ENCODE results near the gene RO60.
"Not testable (repeated sequence)": the region's sequence is repeated elsewhere in the genome, so short reads cannot be mapped to it uniquely, and the experiment has no call there.

Gene RO60

GRCh38 chr1:193059282-193060114 is at the start of gene RO60, which contains the start of gene UCHL5:
TSS of gene RO60 (plus strand) at chr1:193059612. CDS start at chr1:193069055, 9,443 bp downstream.
TSS of gene UCHL5 (minus strand) at chr1:193059360. CDS start at chr1:193059260, 100 bp downstream.
- peak; percentile 98 for DNase-seq

GRCh38 chr1:193011406-193011805 is 48.0 kb upstream of the RO60 start:
- DNase-seq: no peak

- DNase-seq: no peak
Observed at GRCh38 chr1:193013005-193013404, 46.4 kb upstream of the RO60 start.

- DNase-seq: no peak
Observed at GRCh38 chr1:193013707-193014106, 45.7 kb upstream of the RO60 start.

DNA sequence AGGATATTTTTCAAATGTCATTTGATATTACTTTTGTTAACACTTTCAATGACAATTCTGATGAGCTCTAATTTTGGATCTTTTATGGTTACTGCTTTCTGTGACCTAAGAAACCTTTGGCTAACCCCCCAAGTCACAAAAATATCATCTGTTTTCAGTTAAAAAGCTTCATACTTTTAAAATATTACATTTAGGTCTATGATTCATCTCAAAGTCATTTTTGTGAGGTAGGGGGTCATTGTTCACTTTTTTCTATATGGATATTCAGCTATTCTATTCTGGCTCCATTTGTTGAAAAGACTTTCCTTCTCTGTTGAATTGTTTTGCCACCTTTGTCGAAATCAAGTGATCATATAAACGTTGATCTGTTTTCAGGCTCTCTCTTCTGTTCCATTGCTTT is 45.0 kb upstream of the RO60 start:
- DNase-seq: no peak

DNA sequence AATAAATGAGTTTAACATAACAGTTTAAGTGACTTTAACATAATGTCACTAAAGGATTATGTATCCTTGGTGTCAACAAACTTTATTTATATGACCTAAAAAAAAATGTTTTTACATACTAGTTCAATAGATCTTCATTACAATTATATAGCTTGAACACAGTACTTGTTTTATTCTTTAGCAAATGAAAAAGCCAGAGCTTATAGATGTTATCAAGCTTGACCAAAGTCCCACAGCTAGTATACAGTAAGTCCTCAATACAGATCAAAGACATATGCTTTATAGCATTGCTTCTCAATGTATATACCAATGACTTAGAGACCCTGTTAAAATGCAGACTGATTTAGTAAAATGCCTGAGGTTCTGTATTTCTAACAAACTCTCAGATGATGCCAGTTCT is 42.6 kb upstream of the RO60 start:
- no peak for DNase-seq

DNA sequence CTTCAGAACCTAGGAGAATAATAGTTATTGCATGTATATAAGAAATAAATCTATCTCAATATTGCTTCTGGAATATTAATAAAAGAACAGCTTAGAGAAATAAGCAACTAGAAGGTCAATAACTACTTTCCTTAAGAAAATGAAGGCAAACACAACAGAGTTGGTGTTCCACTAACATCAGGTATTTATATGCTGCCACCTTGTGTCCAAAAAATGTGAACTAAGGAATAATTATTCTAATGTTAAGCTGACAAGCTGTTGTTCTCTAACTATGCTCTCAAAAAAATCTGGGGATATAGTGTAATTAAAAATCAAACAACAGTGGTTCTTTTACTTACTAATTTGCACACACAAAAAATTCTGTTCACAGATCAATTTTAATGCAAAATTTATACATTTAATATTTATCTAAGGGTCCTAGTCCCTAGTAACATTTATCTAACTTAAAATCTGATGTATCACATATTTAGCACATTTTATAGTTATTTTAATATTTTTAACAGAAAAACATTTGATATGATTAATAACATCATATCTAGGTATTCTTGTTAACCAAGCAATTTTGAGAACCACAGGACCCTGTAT is 39.9 kb upstream of the RO60 start:
- no peak for DNase-seq

DNA sequence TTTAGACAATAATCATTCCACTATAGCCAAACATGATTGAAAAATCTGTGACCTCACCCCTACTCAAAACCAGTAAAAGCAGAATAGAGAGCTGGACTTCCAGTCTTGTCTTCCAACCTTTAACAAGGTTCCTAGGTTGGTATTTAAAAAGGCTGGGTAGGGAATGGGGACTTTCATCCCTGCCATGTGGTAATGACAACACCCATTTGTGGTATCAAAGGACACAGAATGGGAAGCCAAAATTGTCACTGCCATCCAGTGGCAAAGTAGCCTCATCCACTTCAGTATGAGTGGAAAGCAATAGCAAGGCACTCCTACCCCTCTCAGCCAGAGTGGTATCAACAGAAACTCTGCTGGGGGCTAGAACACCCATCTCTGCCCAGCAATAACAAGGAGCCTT is 34.2 kb upstream of the RO60 start:
- no peak for DNase-seq

GRCh38 chr1:193030280-193030679 is 29.1 kb upstream of the RO60 start:
- no peak for DNase-seq

GRCh38 chr1:193031431-193031830 is 28.0 kb upstream of the RO60 start:
- DNase-seq: no peak

DNA sequence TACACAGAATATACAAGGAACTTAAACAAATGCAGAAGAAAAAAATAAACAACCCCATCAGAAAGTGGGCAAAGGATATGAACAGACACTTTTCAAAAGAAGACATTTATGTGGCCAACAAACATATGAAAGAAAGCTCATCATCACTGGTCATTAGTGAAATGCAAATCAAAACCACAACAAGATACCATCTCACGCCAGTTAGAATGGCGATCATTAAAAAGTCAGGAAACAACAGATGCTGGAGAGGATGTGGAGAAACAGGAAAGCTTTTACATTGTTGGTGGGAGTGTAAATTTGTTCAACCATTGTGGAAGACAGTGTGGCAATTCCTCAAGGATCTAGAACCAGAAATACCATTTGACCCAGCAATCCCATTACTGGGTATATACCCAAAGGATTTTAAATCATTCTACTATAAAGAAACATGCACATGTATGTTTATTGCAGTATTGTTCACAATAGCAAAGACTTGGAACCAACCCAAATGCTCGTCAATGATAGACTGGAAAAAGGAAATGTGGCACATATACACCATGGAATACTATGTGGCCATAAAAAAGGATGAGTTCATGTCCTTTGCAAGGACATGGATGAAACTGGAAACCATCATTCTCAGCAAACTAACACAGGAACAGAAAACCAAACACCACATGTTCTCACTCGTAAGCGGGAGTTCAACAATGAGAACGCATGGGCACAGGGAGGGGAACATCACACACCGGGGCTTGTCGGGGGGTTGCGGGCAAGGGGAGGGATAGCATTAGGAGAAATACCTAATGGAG is 26.6 kb upstream of the RO60 start:
- DNase-seq: not testable (repeated sequence)

GRCh38 chr1:193033610-193034009 is 25.8 kb upstream of the RO60 start:
- no peak for DNase-seq

GRCh38 chr1:193036337-193037047 is 22.9 kb upstream of the RO60 start:
- no peak for DNase-seq

DNA sequence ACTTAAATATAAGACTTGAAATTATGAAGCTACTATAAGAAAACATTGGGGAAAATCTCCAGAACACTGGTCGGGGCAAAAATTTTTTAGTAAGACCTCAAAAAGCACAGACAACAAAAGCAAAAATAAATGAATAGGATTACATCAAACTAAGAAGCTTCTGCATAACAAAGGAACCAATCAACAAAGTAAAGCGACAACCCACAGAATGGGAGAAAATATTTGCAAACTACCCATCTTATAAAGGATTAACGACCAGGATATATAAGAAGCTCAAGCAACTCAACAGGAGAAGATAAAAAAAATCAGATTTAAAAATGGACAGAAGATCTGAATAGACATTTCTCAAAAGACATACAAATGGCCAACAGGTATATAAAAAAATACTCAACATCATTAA is 19.4 kb upstream of the RO60 start:
- no peak for DNase-seq

DNA sequence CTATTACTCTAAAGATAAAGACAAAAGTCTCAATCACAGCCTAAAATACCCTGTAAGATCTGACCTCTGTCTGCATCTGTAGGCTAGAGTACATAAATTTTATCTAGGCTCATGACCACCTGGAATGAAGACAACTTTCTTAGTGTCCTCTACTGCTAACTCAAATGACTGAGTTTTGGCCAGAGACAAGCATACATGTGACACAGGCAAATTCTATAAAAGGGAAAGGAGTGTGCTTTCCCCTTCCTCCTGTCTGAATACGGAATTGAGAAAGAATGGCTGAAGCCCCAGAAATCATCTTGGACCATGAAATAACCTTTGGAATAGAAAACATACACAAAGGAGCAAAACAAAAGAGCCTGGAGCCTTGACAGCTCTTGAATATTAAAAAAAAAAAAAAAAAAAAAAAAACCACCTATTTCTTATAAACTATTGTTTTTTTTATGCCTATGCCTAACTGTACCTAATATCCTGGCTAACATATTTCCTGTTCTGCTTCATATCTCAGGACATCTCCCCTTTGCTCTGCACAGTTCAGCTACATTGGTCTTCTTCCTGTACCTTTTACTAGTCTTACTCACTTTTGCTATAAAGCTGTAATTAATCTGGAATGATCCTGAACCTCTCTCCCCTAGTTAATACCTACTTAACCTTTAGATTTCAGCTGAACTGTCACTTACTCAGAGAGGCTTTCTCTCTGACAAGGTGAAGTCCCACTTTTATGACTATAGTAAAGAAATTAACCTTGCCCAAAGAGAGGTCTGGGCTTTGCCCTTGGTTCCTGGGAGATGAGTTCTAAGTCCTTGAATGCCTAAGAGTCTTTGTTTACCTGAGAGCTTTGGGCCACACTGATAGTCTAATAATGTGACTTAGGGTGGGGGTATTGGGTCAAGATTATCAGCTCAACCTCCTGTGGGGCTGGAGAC is 16.4 kb upstream of the RO60 start:
- no peak for DNase-seq

DNA sequence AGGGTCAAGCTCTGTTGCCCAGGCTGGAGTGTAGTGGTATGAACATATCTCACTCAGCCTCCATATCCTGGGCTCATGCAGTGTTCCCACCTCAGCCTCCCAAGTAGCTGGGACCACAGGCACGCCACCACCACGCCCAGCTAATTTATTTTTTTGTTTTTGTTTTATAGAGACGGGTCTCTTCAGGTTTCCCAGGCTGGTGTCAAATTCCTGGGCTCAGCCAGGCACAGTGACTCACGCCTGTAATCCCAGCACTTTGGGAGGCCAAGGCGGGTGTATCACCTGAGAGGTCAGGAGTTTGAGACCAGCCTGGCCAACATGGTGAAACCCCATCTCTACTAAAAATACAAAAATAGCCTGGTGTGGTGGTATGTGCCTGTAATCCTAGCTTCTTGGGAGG is 10.5 kb upstream of the RO60 start:
- not testable (repeated sequence) for DNase-seq

- DNase-seq: no peak
Observed at GRCh38 chr1:193054169-193054675, 5.2 kb upstream of the RO60 start.

- DNase-seq: peak; percentile 84
Observed at GRCh38 chr1:193058529-193059281, 707 bp upstream of the RO60 start.

- no peak for DNase-seq
Observed at GRCh38 chr1:193060115-193060403, 647 bp downstream of the RO60 start.

GRCh38 chr1:193060406-193060805 is 994 bp downstream of the RO60 start:
- DNase-seq: no peak

DNA sequence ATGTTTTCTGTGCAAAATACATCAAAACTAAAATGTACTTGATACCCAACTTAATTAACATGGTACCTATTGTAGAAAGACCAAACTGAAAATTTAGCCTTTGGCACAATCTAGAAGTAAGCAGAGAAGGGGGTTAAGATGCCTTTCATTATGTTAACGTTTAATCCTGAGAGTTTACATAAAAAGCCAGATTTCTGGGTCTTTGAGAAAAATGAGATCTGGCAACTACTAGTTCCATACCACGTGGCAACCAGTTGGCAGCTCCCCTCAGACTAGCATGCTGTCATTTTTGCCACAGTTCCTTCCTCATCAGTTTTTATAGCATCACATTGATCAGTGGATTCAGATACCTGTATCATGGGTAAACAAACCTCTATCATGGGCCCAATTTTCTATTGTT is 1.5 kb downstream of the RO60 start:
- no peak for DNase-seq

All from activated effector memory CD4-positive, alpha-beta T cell treated with anti-CD3 and anti-CD28 coated beads, Interleukin-2, amount 50 U/mL, for 16 hours (primary cell).